ENCODE results near the gene GNAZ. TPM values are rescaled to one million over a fixed set of nuclear protein-coding genes. Genes with fewer than 3 reads are reported as not detected.

The GNAZ gene
- total RNA-seq, 1 donor, result 1.3 TPM

DNA sequence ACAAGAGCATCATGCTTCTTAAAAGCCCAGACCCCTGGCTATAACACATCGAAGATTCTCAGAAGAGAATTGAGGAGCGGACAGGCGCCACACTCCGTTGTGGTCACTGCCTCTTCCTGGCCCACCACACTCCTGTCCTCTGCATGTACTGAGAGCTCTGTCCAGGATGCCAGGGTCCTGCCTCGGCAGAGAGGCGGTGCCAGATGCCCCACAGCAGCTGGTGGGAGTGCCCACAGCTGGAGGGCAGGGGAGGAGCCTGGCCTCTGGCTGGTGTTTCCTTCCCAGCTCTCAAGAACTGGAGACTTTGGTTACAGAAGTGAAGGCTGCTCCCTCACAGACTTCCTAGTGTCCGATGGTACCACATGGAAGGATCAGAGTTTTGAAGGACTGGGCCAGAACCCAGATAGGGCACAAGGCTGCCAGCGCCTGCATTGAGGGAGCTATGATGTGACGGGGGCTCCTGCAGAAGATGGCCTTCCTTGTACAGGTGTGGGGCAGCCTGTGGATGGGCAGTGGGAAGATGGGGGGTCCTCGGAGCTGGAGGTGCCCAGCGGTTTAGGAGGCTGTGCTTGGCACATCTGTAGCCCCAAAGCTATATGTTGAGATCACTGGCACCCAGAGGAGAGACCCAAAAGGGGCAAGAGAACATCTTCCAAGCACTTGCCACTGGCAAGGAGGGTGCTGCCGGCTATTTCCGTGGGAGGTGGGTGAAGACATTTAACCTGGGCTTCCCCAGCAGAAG lies 52.1 kb downstream of the GNAZ start:
- no peak overlapping the region for H3K4me3 ChIP-seq (ENCODE audit: low read depth, low read length)
- no peak for DNase-seq (ENCODE audit: low read depth)
- TF ChIP-seq, protein P1, sequence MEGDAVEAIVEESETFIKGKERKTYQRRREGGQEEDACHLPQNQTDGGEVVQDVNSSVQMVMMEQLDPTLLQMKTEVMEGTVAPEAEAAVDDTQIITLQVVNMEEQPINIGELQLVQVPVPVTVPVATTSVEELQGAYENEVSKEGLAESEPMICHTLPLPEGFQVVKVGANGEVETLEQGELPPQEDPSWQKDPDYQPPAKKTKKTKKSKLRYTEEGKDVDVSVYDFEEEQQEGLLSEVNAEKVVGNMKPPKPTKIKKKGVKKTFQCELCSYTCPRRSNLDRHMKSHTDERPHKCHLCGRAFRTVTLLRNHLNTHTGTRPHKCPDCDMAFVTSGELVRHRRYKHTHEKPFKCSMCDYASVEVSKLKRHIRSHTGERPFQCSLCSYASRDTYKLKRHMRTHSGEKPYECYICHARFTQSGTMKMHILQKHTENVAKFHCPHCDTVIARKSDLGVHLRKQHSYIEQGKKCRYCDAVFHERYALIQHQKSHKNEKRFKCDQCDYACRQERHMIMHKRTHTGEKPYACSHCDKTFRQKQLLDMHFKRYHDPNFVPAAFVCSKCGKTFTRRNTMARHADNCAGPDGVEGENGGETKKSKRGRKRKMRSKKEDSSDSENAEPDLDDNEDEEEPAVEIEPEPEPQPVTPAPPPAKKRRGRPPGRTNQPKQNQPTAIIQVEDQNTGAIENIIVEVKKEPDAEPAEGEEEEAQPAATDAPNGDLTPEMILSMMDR (IDR thresholded peaks at IDR 0.05; ENCODE audit: insufficient read depth, low read depth, low read length), result no peak

GRCh38 chr22:23122992-23123803 lies 52.9 kb downstream of the GNAZ start:
- H3K4me3 ChIP-seq (ENCODE audit: low read depth, low read length), result no peak overlapping the region
- DNase-seq (ENCODE audit: low read depth), result no peak
- TF ChIP-seq, protein P1 (IDR thresholded peaks at IDR 0.05; ENCODE audit: insufficient read depth, low read depth, low read length), result no peak

GRCh38 chr22:23123804-23124254 lies 53.5 kb downstream of the GNAZ start:
- DNase-seq (ENCODE audit: low read depth), result no peak
- TF ChIP-seq, protein P1 (IDR thresholded peaks at IDR 0.05; ENCODE audit: insufficient read depth, low read depth, low read length), result no peak
- H3K4me3 ChIP-seq (ENCODE audit: low read depth, low read length), result no peak overlapping the region

DNA sequence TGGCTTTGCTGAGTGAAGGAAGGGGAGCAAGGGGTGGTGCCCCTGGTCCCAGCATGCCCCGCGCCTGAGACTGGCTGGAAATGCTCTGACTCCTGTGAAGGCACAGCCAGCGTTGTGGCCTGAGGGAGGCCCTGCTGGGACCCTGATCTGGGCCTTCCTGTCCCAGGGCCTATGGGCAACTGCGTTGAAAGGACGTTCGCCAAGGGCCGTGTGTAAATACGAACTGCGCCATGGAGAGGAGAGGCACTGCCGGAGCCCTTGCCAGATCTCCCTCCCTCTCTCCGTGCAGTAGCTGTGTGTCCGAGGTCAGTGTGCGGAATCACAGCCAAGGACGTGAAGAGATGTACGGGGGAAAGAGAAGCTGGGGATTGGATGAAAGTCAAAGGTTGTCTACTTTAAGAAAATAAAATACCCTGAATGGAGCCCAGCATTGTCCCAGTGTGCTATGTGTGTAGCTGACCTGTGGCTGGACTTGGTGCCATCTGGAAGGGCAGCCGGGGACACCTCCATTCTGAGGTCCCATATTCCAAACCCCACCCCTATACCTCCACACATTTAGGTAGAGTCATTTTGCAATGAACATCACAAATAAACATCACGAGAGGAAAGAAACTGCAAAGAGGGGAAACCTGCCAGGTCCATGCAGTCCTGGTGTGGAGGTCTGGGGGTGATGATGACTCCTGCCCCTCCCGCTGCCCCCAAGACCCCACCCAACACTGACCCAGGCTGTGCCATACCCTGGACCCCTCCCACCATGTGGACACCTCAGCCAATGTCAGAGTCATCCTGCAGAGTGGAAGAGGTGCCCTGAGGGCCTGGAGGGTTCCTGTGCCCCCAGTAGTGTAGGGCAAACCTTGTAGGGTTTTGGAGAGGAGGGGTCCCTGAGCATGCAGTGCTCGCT lies 54.5 kb downstream of the GNAZ start:
- H3K4me3 ChIP-seq (ENCODE audit: low read depth, low read length), result no peak overlapping the region
- TF ChIP-seq, protein P1 (IDR thresholded peaks at IDR 0.05; ENCODE audit: insufficient read depth, low read depth, low read length), result no peak
- no peak for DNase-seq (ENCODE audit: low read depth)

- no peak for DNase-seq (ENCODE audit: low read depth)
- no peak overlapping the region for H3K4me3 ChIP-seq (ENCODE audit: low read depth, low read length)
- TF ChIP-seq, protein P1 (IDR thresholded peaks at IDR 0.05; ENCODE audit: insufficient read depth, low read depth, low read length), result no peak
Observed at GRCh38 chr22:23125512-23126103, 55.3 kb downstream of the GNAZ start.

Measured in fibroblast of villous mesenchyme (primary cell).